WTC11 (cell line): ENCODE results near the gene PIGS. TPM values are rescaled to one million over a fixed set of nuclear protein-coding genes. Genes with fewer than 3 reads are reported as not detected.

ENCODE experiments used
- ATAC-seq: fragments of 200-7000 bp; cut with Tn5 transposase; 2 replicates; pipeline ENCODE4 v1.10.0; 2021; ENCODE audit warnings: mild to moderate bottlenecking, moderate library complexity
- CTCF ChIA-PET: fragments of 300-600 bp; sonication (Branson Sonifier 250); formaldehyde crosslinking; loops from one replicate; lab custom pipeline; 2021; ENCODE audit warnings: antibody characterized with exemption; lab: Charles Lee
- POLR2A ChIA-PET: fragments of 350-600 bp; sonication (Branson Sonifier 250); formaldehyde crosslinking; loops from one replicate; lab custom pipeline; 2021; ENCODE audit warnings: antibody characterized with exemption; lab: Charles Lee
- DNase-seq: peaks from one replicate; pipeline ENCODE4 v3.0.0; 2021; ENCODE audit warnings: low spot score
- H3K27ac Mint-ChIP-seq: 2 replicates; pipeline ENCODE4 v1.8.0; 2021; ENCODE audit warnings: mixed read lengths
- H3K27me3 Mint-ChIP-seq: 2 replicates; pipeline ENCODE4 v1.8.0; 2021; ENCODE audit warnings: low read depth, mild to moderate bottlenecking, moderate library complexity, mixed read lengths
- H3K36me3 Mint-ChIP-seq: 2 replicates; pipeline ENCODE4 v1.8.0; 2021; ENCODE audit warnings: mixed read lengths
- H3K4me1 Mint-ChIP-seq: 2 replicates; pipeline ENCODE4 v1.8.0; 2022; ENCODE audit warnings: mixed read lengths
- H3K4me3 Mint-ChIP-seq: 2 replicates; pipeline ENCODE4 v1.8.0; 2021; ENCODE audit warnings: mild to moderate bottlenecking, moderate library complexity, mixed read lengths
- H3K9me3 Mint-ChIP-seq: 2 replicates; pipeline ENCODE4 v1.8.0; 2021; ENCODE audit warnings: mixed read lengths
- ARID4B ChIP-seq: sonication (generic); formaldehyde crosslinking; IDR thresholded peaks from 2 replicates; pipeline ENCODE4 v1.8.0; 2023; ENCODE audit warnings: missing genetic modification reagents, mild to moderate bottlenecking, borderline replicate concordance
- ATF6 ChIP-seq: sonication (generic); formaldehyde crosslinking; IDR thresholded peaks from 2 replicates; pipeline ENCODE4 v1.8.1; 2023; ENCODE audit warnings: mild to moderate bottlenecking, missing genetic modification reagents
- CDX4 ChIP-seq: fragments of 250-450 bp; sonication (Bioruptor Pico); IDR thresholded peaks from 2 replicates; pipeline ENCODE4 v1.9.0; 2021; ENCODE audit warnings: moderate library complexity, mild to moderate bottlenecking, inconsistent platforms, borderline replicate concordance
- CREB1 ChIP-seq: sonication (generic); formaldehyde crosslinking; IDR thresholded peaks from 2 replicates; pipeline ENCODE4 v1.8.0; 2023; ENCODE audit warnings: mild to moderate bottlenecking, missing genetic modification reagents
- ERG ChIP-seq: fragments of 250-450 bp; sonication (Bioruptor Pico); IDR thresholded peaks from 2 replicates; pipeline ENCODE4 v1.8.0; 2021; ENCODE audit warnings: mild to moderate bottlenecking
- ESRRA ChIP-seq: sonication (generic); formaldehyde crosslinking; IDR thresholded peaks from 2 replicates; pipeline ENCODE4 v1.8.1; 2022; ENCODE audit warnings: mild to moderate bottlenecking, missing genetic modification reagents, borderline replicate concordance
- FOXK1 ChIP-seq: sonication (generic); formaldehyde crosslinking; IDR thresholded peaks from 2 replicates; pipeline ENCODE4 v1.8.0; 2022; ENCODE audit warnings: mild to moderate bottlenecking, moderate library complexity, missing genetic modification reagents
- HMGA2 ChIP-seq: fragments of 250-450 bp; sonication (Bioruptor Pico); IDR thresholded peaks from 2 replicates; pipeline ENCODE4 v1.4.0; 2021; ENCODE audit warnings: mild to moderate bottlenecking, moderate library complexity
- HMGXB4 ChIP-seq: sonication (generic); formaldehyde crosslinking; IDR thresholded peaks from 2 replicates; pipeline ENCODE4 v1.8.1; 2023; ENCODE audit warnings: mild to moderate bottlenecking, moderate library complexity, missing genetic modification reagents
- JUN ChIP-seq: sonication (generic); formaldehyde crosslinking; IDR thresholded peaks from 2 replicates; pipeline ENCODE4 v1.8.0; 2023; ENCODE audit warnings: mild to moderate bottlenecking, missing genetic modification reagents
- MYBL2 ChIP-seq: sonication (generic); formaldehyde crosslinking; IDR thresholded peaks from 2 replicates; pipeline ENCODE4 v1.8.1; 2023; ENCODE audit warnings: mild to moderate bottlenecking, moderate library complexity, missing genetic modification reagents
- NFE2L1 ChIP-seq: sonication (generic); formaldehyde crosslinking; IDR thresholded peaks from 2 replicates; pipeline ENCODE4 v1.8.1; 2023; ENCODE audit warnings: missing genetic modification reagents
- NR3C1 ChIP-seq: sonication (generic); formaldehyde crosslinking; conservative IDR thresholded peaks from 2 replicates; pipeline ENCODE4 v1.8.1; 2023; ENCODE audit warnings: low read depth, mild to moderate bottlenecking, missing genetic modification reagents
- PREB ChIP-seq: sonication (generic); formaldehyde crosslinking; IDR thresholded peaks from 2 replicates; pipeline ENCODE4 v1.8.1; 2022; ENCODE audit warnings: mild to moderate bottlenecking, missing genetic modification reagents, moderate library complexity, borderline replicate concordance
- TEAD4 ChIP-seq: sonication (generic); formaldehyde crosslinking; IDR thresholded peaks from 2 replicates; pipeline ENCODE4 v1.8.0; 2022; ENCODE audit warnings: mild to moderate bottlenecking, missing genetic modification reagents
- ZBTB21 ChIP-seq: sonication (generic); formaldehyde crosslinking; IDR thresholded peaks from 2 replicates; pipeline ENCODE4 v1.8.1; 2023; ENCODE audit warnings: mild to moderate bottlenecking, missing genetic modification reagents, borderline replicate concordance
- ZBTB43 ChIP-seq: sonication (generic); formaldehyde crosslinking; IDR thresholded peaks from 2 replicates; pipeline ENCODE4 v1.8.1; 2023; ENCODE audit warnings: mild to moderate bottlenecking, missing genetic modification reagents
- ZNF532 ChIP-seq: fragments of 250-450 bp; sonication (Bioruptor Pico); IDR thresholded peaks from 2 replicates; pipeline ENCODE4 v1.9.0; 2021; ENCODE audit warnings: mild to moderate bottlenecking, borderline replicate concordance
- total RNA-seq: library from RNA; stranded (reverse); gene quantifications from 3 replicates; pipeline ENCODE4 v1.2.3, GENCODE V29; 2021

PIGS gene
- total RNA-seq, 1 experiment from 2014 or later: 50.6 TPM

- CTCF ChIA-PET: interaction anchor here (0.8 to 1.7 kb wide), 5 partner anchors 12 to 144 kb away, joined by 3 to 7 read pairs (median 5); partner anchors contain the start of gene ALDOC
- Mint-ChIP-seq H3K27me3 (no peaks in the 10 kb centered on the region), H3K4me1 (peaks cover 23% of the 10 kb centered on the region), H3K9me3 (no peaks in the 10 kb centered on the region), H3K36me3 (peaks cover 33% of the 10 kb centered on the region), H3K4me3 (peak within 1 kb of the TSS; percentile 97), H3K27ac (peak within 1 kb of the TSS; percentile 42)
- POLR2A ChIA-PET: interaction anchor here (0.7 to 1.2 kb wide), 2 partner anchors 19 to 24 kb away, joined by 4 to 8 read pairs; partner anchors contain the start of genes ALDOC and PIGS
- peak; percentile 84 for ATAC-seq
- DNase-seq: peak; percentile 83
- TF ChIP-seq FOXK1 (CRISPR knock-in tag) (no peak), MYBL2 (CRISPR knock-in tag) (no peak; the same call in 1 of the 2 replicates), ESRRA (CRISPR knock-in tag) (no peak), NR3C1 (CRISPR knock-in tag) (no peak), CDX4 (CRISPR knock-in tag) (no peak), PREB (CRISPR knock-in tag) (no peak), ARID4B (CRISPR knock-in tag) (no peak), NFE2L1 (CRISPR knock-in tag) (no peak), ERG (CRISPR knock-in tag) (no peak), HMGXB4 (CRISPR knock-in tag) (peak; percentile 33; the same call in 1 of the 2 replicates), ZNF532 (no peak), HMGA2 (no peak), ZBTB43 (CRISPR knock-in tag) (peak; percentile 48; the same call in 1 of the 2 replicates), JUN (CRISPR knock-in tag) (no peak), CREB1 (CRISPR knock-in tag) (no peak), ATF6 (CRISPR knock-in tag) (0 out of 2 replicates have a peak, but pooled peaks have one; percentile 56), ZBTB21 (no peak), TEAD4 (no peak)
Measured at GRCh38 chr17:28552176-28552999, 18.9 kb downstream of the PIGS start, which contains the start of gene UNC119. Gene UNC119, minus strand, starts transcription at chr17:28552624. Its CDS starts 67 bp downstream, at chr17:28552557.
